Endothelial cell (in vitro differentiated cells): Measurements from ENCODE around the gene DACT1. TPM values are rescaled to one million over a fixed set of nuclear protein-coding genes. Genes with fewer than 3 reads are reported as not detected.

Source experiments
- DNase-seq: peaks from one replicate; pipeline ENCODE4 v3.0.0; 2021; ENCODE audit warnings: low spot score
- H3K27ac Mint-ChIP-seq: one replicate; pipeline ENCODE4 v1.8.0; 2021; ENCODE audit warnings: mixed read lengths, inconsistent platforms; ENCODE audit not compliant: unreplicated experiment
- H3K27me3 Mint-ChIP-seq: one replicate; pipeline ENCODE4 v1.8.0; 2021; ENCODE audit warnings: mild to moderate bottlenecking, moderate library complexity, mixed read lengths, inconsistent platforms; ENCODE audit not compliant: unreplicated experiment
- H3K36me3 Mint-ChIP-seq: one replicate; pipeline ENCODE4 v1.8.0; 2021; ENCODE audit warnings: mild to moderate bottlenecking, low read depth, mixed read lengths, inconsistent platforms; ENCODE audit not compliant: unreplicated experiment
- H3K4me1 Mint-ChIP-seq: one replicate; pipeline ENCODE4 v1.8.0; 2021; ENCODE audit warnings: mild to moderate bottlenecking, mixed read lengths, inconsistent platforms; ENCODE audit not compliant: unreplicated experiment
- H3K4me3 Mint-ChIP-seq: one replicate; pipeline ENCODE4 v1.8.0; 2021; ENCODE audit warnings: mild to moderate bottlenecking, mixed read lengths, inconsistent platforms; ENCODE audit not compliant: unreplicated experiment
- H3K9me3 Mint-ChIP-seq: one replicate; pipeline ENCODE4 v1.8.0; 2021; ENCODE audit warnings: mixed read lengths, inconsistent platforms; ENCODE audit not compliant: unreplicated experiment
- total RNA-seq: library from RNA; stranded (reverse); fragmentation: NEBNext Ultra II Directional; extraction: Animal tissue kit (Norgen Biotek cat#: 25700); gene quantifications from one replicate; pipeline ENCODE4 v1.2.1, GENCODE V29; 2021; ENCODE audit not compliant: unreplicated experiment
- TF ChIP-seq, protein P1 (sequence below): fragments of 200-600 bp; sonication (generic); IDR thresholded peaks from one replicate; pipeline ENCODE4 v1.5.0; 2021; ENCODE audit warnings: antibody characterized with exemption; ENCODE audit not compliant: unreplicated experiment

The DACT1 gene
- total RNA-seq, 1 donor from 2014 or later = 2.0 TPM

- Mint-ChIP-seq H3K9me3 (no peaks in the 10 kb centered on the region), H3K27ac (no peak overlapping the region), H3K36me3 (no peaks in the 10 kb centered on the region), H3K4me3 (no peak overlapping the region), H3K4me1 (peaks cover 21% of the 10 kb centered on the region), H3K27me3 (peaks cover 3% of the 10 kb centered on the region)
- no peak for DNase-seq
- TF ChIP-seq, protein P1, sequence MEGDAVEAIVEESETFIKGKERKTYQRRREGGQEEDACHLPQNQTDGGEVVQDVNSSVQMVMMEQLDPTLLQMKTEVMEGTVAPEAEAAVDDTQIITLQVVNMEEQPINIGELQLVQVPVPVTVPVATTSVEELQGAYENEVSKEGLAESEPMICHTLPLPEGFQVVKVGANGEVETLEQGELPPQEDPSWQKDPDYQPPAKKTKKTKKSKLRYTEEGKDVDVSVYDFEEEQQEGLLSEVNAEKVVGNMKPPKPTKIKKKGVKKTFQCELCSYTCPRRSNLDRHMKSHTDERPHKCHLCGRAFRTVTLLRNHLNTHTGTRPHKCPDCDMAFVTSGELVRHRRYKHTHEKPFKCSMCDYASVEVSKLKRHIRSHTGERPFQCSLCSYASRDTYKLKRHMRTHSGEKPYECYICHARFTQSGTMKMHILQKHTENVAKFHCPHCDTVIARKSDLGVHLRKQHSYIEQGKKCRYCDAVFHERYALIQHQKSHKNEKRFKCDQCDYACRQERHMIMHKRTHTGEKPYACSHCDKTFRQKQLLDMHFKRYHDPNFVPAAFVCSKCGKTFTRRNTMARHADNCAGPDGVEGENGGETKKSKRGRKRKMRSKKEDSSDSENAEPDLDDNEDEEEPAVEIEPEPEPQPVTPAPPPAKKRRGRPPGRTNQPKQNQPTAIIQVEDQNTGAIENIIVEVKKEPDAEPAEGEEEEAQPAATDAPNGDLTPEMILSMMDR = no peak
Observed at GRCh38 chr14:58643366-58643765, 5.6 kb downstream of the DACT1 start.

GRCh38 chr14:58645641-58646040 lies 7.9 kb downstream of the DACT1 start:
- H3K4me3 Mint-ChIP-seq = no peak overlapping the region
- DNase-seq = no peak
- TF ChIP-seq, protein P1 = no peak
- no peaks in the 10 kb centered on the region for H3K36me3 Mint-ChIP-seq
- H3K9me3 Mint-ChIP-seq = no peaks in the 10 kb centered on the region
- H3K4me1 Mint-ChIP-seq = peaks cover 8% of the 10 kb centered on the region
- peaks cover 2% of the 10 kb centered on the region for H3K27me3 Mint-ChIP-seq
- H3K27ac Mint-ChIP-seq = no peak overlapping the region

- Mint-ChIP-seq H3K27ac (no peak overlapping the region), H3K9me3 (no peaks in the 10 kb centered on the region), H3K27me3 (peaks cover 2% of the 10 kb centered on the region), H3K4me3 (no peak overlapping the region), H3K4me1 (peaks cover 8% of the 10 kb centered on the region), H3K36me3 (no peaks in the 10 kb centered on the region)
- DNase-seq = no peak
- TF ChIP-seq, protein P1 = no peak
Observed at GRCh38 chr14:58646479-58646878, 8.7 kb downstream of the DACT1 start.

DNA sequence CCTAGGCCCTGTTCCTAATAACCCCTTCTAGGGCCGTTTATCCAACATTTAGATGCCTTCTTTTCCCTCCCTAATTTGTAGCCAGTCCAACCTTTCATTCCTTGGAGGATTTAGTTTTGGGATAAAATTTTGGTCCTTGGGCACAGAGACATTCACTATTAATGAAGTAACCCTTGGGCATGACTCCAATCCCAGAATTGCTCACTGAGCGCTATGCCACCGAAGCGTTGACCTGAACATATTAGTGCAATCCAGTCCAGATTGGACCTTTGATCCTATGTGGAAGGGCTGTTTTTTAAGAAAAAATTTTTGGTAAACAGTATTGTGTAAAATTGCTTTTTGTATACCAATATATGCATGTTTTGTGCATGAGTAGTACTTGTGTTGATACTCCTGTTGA lies 10.0 kb downstream of the DACT1 start:
- Mint-ChIP-seq H3K27me3 (peaks cover 2% of the 10 kb centered on the region), H3K4me3 (no peak overlapping the region), H3K9me3 (no peaks in the 10 kb centered on the region), H3K36me3 (no peaks in the 10 kb centered on the region), H3K4me1 (peaks cover 8% of the 10 kb centered on the region), H3K27ac (no peak overlapping the region)
- TF ChIP-seq, protein P1 = no peak
- DNase-seq = no peak

GRCh38 chr14:58650857-58651256 lies 13.1 kb downstream of the DACT1 start:
- TF ChIP-seq, protein P1 = no peak
- DNase-seq = no peak
- H3K27me3 Mint-ChIP-seq = peaks cover 2% of the 10 kb centered on the region
- H3K4me1 Mint-ChIP-seq = no peaks in the 10 kb centered on the region
- H3K27ac Mint-ChIP-seq = no peak overlapping the region
- H3K9me3 Mint-ChIP-seq = no peaks in the 10 kb centered on the region
- H3K36me3 Mint-ChIP-seq = no peaks in the 10 kb centered on the region
- no peak overlapping the region for H3K4me3 Mint-ChIP-seq
